ENCODE measurements around the gene NLRC5. TPM values are rescaled to one million over a fixed set of nuclear protein-coding genes. Genes with fewer than 3 reads are reported as not detected.
"Not testable (repeated sequence)": the region's sequence is repeated elsewhere in the genome, so short reads cannot be mapped to it uniquely, and the experiment has no call there.

The NLRC5 gene
- total RNA-seq, 1 donor from 2014 or later: 4.5 TPM

DNA sequence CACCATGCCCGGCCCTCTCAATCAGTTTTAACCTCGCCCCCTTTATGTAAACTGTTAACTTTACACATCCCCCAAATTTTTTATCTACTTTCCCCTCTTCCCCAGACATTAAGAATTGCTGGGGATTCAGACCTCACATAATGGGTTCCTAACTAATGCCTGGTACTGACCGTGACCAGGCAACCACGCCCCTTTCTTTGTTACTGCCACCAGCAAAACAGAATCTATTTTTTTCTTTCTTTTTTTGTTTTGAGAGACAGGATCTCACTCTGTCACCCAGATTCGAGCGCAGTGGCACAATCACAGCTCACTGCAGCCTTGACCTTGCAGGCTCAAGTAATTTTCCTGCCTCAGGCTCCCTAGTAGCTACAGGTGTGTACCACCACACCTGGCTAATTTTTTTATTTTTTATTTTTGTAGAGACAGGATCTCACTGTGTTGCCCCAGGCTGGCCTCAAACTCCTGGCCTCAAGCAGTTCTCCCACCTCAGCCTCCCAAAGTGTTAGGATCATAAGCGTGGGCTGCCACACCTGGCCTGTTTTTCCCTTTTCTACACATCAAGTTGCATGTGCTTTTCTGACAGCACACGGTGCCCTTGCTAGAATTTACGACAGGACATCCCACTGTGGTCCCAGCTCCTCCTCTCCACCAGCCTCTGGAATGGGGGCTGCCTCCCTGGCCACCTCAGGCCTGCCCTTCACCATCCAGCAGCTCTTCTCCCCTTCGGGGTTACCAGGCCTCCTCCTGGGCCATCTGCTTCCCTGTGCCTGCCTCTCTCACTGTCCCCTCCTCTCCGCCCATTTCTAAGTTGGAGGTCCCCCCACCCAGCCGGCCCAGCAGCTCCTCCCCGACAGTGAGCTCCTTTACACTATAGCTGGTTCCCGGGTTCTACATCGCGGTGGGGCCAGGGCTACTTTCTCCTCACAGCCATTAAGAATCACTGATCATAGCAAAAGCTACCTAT, 113.8 kb downstream of the NLRC5 start:
- no peak overlapping the region for H3K4me3 ChIP-seq (ENCODE audit: low read depth, low read length)
- TF ChIP-seq, protein P1, sequence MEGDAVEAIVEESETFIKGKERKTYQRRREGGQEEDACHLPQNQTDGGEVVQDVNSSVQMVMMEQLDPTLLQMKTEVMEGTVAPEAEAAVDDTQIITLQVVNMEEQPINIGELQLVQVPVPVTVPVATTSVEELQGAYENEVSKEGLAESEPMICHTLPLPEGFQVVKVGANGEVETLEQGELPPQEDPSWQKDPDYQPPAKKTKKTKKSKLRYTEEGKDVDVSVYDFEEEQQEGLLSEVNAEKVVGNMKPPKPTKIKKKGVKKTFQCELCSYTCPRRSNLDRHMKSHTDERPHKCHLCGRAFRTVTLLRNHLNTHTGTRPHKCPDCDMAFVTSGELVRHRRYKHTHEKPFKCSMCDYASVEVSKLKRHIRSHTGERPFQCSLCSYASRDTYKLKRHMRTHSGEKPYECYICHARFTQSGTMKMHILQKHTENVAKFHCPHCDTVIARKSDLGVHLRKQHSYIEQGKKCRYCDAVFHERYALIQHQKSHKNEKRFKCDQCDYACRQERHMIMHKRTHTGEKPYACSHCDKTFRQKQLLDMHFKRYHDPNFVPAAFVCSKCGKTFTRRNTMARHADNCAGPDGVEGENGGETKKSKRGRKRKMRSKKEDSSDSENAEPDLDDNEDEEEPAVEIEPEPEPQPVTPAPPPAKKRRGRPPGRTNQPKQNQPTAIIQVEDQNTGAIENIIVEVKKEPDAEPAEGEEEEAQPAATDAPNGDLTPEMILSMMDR (conservative IDR thresholded peaks at IDR 0.05; ENCODE audit: low read depth, low read length): no peak
- DNase-seq (ENCODE audit: low read depth): no peak

DNA sequence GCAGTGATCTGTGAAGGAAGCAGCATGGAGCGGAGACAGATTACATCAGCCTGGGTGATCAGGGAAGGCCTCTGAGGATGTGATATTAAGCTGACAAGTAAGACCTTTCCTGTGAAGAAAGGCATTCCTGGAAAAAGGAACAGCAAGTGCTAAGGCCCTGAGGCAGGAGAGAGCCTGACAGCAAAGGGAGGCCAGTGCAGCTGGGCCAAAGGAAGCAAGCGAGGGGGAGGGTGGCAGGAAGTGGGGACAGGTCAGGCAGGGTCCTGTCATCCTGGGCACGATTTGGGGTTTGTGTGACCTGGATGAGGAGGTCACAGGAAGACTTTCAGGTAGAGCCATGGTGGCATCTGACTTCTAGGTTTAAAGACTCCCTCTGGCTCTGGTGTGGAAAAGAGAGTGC, 115.3 kb downstream of the NLRC5 start:
- no peak overlapping the region for H3K4me3 ChIP-seq (ENCODE audit: low read depth, low read length)
- no peak for DNase-seq (ENCODE audit: low read depth)
- TF ChIP-seq, protein P1 (conservative IDR thresholded peaks at IDR 0.05; ENCODE audit: low read depth, low read length): no peak

DNA sequence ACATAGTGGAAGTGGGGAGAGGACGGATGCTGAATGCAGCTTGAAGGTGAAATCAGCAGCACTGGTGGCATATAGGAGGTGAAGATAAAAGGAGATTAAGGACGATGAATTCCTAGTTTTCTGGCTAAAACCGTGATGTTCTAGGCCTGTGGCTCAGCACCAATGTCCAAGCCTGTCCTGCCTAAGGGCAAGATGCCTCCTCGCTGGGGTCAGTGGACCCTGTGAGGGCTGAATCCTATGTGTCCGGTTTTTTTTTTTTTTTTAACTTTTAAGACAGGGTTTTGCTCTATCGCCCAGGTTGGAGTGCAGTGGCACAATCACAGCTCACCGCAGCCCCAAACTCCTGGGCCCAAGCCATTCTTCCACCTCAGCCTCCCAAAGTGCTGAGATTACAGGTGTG, 115.8 kb downstream of the NLRC5 start:
- TF ChIP-seq, protein P1 (conservative IDR thresholded peaks at IDR 0.05; ENCODE audit: low read depth, low read length): no peak
- no peak for DNase-seq (ENCODE audit: low read depth)
- no peak overlapping the region for H3K4me3 ChIP-seq (ENCODE audit: low read depth, low read length)

DNA sequence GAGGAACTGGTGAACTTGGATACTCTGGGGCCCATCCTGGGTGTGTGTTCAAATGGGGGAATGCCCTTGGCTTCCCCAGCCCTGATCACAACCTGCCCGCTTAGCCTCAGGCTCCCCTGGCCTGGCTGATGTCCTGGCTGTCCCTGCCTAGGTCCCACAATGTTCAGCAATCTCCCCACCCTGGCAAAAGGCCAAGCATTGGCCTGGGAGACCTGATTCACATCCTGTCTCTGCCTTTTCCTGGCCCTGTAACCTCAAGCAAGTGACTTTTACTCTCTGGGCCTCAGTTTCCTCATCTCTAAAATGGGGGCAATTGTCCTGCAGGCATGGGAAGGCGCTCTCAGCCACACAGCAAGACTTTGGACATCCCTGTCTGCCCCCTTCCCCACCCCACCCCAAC, 117.4 kb downstream of the NLRC5 start:
- TF ChIP-seq, protein P1 (conservative IDR thresholded peaks at IDR 0.05; ENCODE audit: low read depth, low read length): no peak
- no peak overlapping the region for H3K4me3 ChIP-seq (ENCODE audit: low read depth, low read length)
- DNase-seq (ENCODE audit: low read depth): no peak

DNA sequence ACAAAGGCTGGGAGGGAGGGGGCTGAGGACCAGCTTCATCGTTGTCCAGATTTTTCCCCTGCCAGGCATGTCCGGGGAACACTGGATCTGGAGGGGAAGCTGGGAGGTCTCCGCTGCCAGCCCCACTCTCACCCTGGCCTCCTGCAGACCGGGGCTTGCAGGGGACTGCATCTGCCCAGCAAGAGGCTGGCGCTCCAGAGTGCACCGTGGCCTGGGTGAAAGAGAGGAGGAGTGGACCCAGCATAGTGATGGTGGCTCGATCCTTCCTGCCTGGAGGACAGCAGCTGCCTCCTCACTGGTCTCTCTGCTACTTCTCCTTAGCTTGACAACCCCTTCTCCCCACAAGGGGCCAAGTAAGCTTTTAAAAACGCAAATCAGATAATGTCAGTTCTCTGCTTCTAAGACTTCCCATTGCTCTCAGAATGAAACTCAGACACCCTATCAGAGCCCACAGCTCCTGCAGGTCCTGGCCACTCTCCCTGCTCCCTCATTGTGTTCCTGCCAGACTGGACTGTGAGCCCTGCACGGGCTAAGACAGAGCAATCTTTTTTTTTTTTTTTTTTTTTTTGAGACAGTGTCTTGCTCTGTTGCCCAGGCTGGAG, 118.1 kb downstream of the NLRC5 start:
- no peak for DNase-seq (ENCODE audit: low read depth)

DNA sequence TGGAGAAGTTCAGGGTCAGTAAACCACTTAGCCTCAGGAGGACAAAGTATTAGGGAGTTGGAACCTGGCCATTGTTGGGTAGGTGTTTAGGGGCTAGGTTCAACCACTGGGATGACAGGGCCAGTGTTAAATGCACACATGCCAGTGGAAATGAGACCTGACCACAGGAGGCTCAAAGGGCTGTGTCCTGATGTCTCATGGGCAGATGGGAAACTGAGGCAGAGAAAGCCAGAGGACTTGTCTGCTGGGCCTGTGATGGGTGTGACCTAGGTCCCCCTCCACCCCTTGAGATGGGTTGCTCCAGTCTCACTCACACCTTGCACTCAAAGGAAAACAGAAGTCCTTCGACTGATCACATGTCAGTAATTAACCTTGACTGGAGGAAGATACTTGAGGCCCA, 119.1 kb downstream of the NLRC5 start:
- TF ChIP-seq, protein P1 (conservative IDR thresholded peaks at IDR 0.05; ENCODE audit: low read depth, low read length): no peak
- no peak overlapping the region for H3K4me3 ChIP-seq (ENCODE audit: low read depth, low read length)
- DNase-seq (ENCODE audit: low read depth): no peak

More for the DNA sequence above, 118.1 kb downstream of the NLRC5 start:
- TF ChIP-seq, protein P1 (conservative IDR thresholded peaks at IDR 0.05; ENCODE audit: low read depth, low read length): no peak
- H3K4me3 ChIP-seq (ENCODE audit: low read depth, low read length): no peak overlapping the region

DNA sequence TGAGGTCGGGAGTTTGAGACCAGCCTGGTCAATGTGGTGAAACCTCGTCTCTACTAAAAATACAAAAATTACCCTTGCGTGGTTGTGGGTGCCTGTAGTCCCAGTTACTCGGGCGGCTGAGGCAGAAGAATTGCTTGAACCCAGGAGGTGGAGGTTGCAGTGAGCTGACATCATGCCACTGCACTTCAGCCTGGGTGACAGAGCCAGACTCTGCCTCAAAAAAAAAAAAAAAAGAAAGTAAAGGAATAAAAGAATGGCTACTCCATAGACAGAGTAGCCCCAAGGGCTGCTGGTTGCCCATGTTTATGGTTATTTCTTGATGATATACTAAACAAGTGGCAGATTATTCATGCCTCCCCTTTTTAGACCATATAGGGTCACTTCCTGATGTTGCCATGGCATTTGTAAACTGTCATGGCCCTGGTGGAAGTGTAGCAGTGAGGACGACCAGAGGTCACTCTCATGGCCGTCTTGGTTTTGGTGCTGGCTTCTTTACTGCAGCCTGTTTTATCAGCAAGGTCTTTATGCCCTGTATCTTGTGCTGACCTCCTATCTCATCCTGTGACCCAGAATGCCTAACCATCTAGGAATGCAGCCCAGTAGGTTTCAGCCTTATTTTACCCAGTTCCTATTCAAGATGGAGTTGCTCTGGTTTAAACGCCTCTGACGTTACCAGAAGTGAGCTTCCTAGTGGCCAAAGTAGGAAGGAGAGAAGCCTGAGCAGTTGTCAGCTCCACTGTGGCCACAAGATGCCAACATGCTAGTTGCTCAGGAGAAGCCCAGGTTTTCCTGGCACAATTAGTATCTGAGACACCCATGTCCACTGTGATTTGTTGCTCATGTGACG, 120.1 kb downstream of the NLRC5 start:
- not testable (repeated sequence) for DNase-seq (ENCODE audit: low read depth); H3K4me3 ChIP-seq (ENCODE audit: low read depth, low read length)
